ENCODE results near the gene PALMD.

DNA sequence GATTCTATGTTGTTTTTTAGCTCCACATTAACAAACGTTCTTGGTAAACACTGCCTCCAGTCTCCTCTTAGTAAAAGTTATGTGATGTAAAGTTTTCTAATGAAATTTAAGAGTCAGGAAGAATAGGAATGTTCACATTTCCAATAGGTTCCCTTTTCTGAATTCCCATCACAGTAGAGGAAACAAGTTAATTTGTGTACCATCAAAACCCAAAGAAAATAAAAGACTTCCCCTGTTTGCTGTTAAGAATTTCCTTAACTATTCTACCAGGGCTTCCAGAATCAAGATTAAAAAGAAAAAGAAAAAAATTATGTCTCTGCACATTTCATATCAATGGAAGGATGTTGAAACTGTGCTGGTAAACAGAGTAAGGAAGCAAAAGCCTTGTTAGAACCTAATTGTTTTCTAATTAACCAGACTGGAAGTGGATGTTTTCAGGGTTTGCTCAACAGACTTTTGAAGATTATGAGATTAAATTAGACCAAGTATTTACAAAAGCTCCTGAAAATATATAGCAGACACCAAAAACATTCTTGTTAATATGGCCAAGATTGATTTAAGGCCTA is 43.4 kb upstream of the PALMD start:
- TF ChIP-seq, protein P1, sequence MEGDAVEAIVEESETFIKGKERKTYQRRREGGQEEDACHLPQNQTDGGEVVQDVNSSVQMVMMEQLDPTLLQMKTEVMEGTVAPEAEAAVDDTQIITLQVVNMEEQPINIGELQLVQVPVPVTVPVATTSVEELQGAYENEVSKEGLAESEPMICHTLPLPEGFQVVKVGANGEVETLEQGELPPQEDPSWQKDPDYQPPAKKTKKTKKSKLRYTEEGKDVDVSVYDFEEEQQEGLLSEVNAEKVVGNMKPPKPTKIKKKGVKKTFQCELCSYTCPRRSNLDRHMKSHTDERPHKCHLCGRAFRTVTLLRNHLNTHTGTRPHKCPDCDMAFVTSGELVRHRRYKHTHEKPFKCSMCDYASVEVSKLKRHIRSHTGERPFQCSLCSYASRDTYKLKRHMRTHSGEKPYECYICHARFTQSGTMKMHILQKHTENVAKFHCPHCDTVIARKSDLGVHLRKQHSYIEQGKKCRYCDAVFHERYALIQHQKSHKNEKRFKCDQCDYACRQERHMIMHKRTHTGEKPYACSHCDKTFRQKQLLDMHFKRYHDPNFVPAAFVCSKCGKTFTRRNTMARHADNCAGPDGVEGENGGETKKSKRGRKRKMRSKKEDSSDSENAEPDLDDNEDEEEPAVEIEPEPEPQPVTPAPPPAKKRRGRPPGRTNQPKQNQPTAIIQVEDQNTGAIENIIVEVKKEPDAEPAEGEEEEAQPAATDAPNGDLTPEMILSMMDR (IDR thresholded peaks at IDR 0.05), result no peak
- TF ChIP-seq NR3C1 (IDR thresholded peaks at IDR 0.05), result no peak
- TF ChIP-seq, protein P2, sequence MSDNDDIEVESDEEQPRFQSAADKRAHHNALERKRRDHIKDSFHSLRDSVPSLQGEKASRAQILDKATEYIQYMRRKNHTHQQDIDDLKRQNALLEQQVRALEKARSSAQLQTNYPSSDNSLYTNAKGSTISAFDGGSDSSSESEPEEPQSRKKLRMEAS (IDR thresholded peaks at IDR 0.05), result no peak
- no peak for TF ChIP-seq USF2 (IDR thresholded peaks at IDR 0.05)
- TF ChIP-seq POLR2A (IDR thresholded peaks at IDR 0.05; ENCODE audit: low read length), result no peak

All from A549 (cell line).